IPS-18c (cell line): Measurements from ENCODE around the gene ZNF740.
"Not testable (repeated sequence)": the region's sequence is repeated elsewhere in the genome, so short reads cannot be mapped to it uniquely, and the experiment has no call there.

Source experiments
- H3K4me3 ChIP-seq: 2 replicates; pipeline ENCODE4 v1.7.0; 2013; ENCODE audit warnings: low read depth, mild to moderate bottlenecking, low read length, moderate library complexity; ENCODE audit not compliant: insufficient read depth
- H3K9me3 ChIP-seq: one replicate; pipeline ENCODE4 v1.6.1; 2013; ENCODE audit warnings: mild to moderate bottlenecking, low read length, moderate library complexity; ENCODE audit not compliant: control insufficient read depth, insufficient read depth

Gene ZNF740

GRCh38 chr12:53180220-53180930 lies at the start of gene ZNF740, which contains the start of gene CSAD:
TSS of gene ZNF740 (plus strand) at chr12:53180722. CDS start at chr12:53181984, 1,262 bp downstream.
TSS of gene CSAD (minus strand) at chr12:53180925. CDS start at chr12:53173470, 7,455 bp downstream.
- Histone ChIP-seq H3K9me3 (peaks cover 2% of the 10 kb centered on the region), H3K4me3 (peak within 1 kb of the TSS; percentile 88)

- no peak overlapping the region for H3K4me3 ChIP-seq
- H3K9me3 ChIP-seq = no peaks in the 10 kb centered on the region
These were observed 48.7 kb upstream of the ZNF740 start for GRCh38 chr12:53131844-53132243.

GRCh38 chr12:53133722-53134121 lies 46.8 kb upstream of the ZNF740 start:
- Histone ChIP-seq H3K9me3 (peaks cover 2% of the 10 kb centered on the region), H3K4me3 (no peak overlapping the region)

GRCh38 chr12:53143355-53143754 lies 37.2 kb upstream of the ZNF740 start:
- H3K4me3 ChIP-seq = no peak overlapping the region
- peaks cover 4% of the 10 kb centered on the region for H3K9me3 ChIP-seq

- H3K4me3 ChIP-seq = no peak overlapping the region
- H3K9me3 ChIP-seq = no peaks in the 10 kb centered on the region
These were observed 34.9 kb upstream of the ZNF740 start for GRCh38 chr12:53145383-53146260.

GRCh38 chr12:53147181-53147580 lies 33.3 kb upstream of the ZNF740 start:
- H3K4me3 ChIP-seq = no peak overlapping the region
- no peaks in the 10 kb centered on the region for H3K9me3 ChIP-seq

GRCh38 chr12:53147653-53148052 lies 32.9 kb upstream of the ZNF740 start:
- H3K9me3 ChIP-seq = no peaks in the 10 kb centered on the region
- no peak overlapping the region for H3K4me3 ChIP-seq

GRCh38 chr12:53151039-53151438 lies 29.5 kb upstream of the ZNF740 start:
- Histone ChIP-seq H3K4me3 (no peak overlapping the region), H3K9me3 (no peaks in the 10 kb centered on the region)

GRCh38 chr12:53152390-53152789 lies 28.1 kb upstream of the ZNF740 start:
- no peaks in the 10 kb centered on the region for H3K9me3 ChIP-seq
- no peak overlapping the region for H3K4me3 ChIP-seq

GRCh38 chr12:53159195-53159839 lies 21.2 kb upstream of the ZNF740 start:
- H3K9me3 ChIP-seq = no peaks in the 10 kb centered on the region
- peak overlapping the region; percentile 32; the same call in 1 of the 2 replicates for H3K4me3 ChIP-seq

GRCh38 chr12:53160000-53160399 lies 20.5 kb upstream of the ZNF740 start:
- Histone ChIP-seq H3K4me3 (no peak overlapping the region), H3K9me3 (peaks cover 1% of the 10 kb centered on the region)

GRCh38 chr12:53160673-53161072 lies 19.8 kb upstream of the ZNF740 start:
- Histone ChIP-seq H3K9me3 (peaks cover 2% of the 10 kb centered on the region), H3K4me3 (no peak overlapping the region)

- Histone ChIP-seq H3K9me3 (peaks cover 2% of the 10 kb centered on the region), H3K4me3 (no peak overlapping the region)
These were observed 19.2 kb upstream of the ZNF740 start for GRCh38 chr12:53161119-53161911.

- not testable (repeated sequence) for H3K9me3 ChIP-seq
These were observed 17.5 kb upstream of the ZNF740 start for GRCh38 chr12:53163008-53163407.

GRCh38 chr12:53166837-53167236 lies 13.7 kb upstream of the ZNF740 start:
- Histone ChIP-seq H3K4me3 (no peak overlapping the region), H3K9me3 (peaks cover 2% of the 10 kb centered on the region)

More at GRCh38 chr12:53163008-53163407, 17.5 kb upstream of the ZNF740 start:
- H3K4me3 ChIP-seq = not testable (repeated sequence)

GRCh38 chr12:53169644-53170043 lies 10.9 kb upstream of the ZNF740 start:
- Histone ChIP-seq H3K9me3 (peaks cover 2% of the 10 kb centered on the region), H3K4me3 (no peak overlapping the region)

- no peak overlapping the region for H3K4me3 ChIP-seq
- H3K9me3 ChIP-seq = no peaks in the 10 kb centered on the region
These were observed 10.3 kb upstream of the ZNF740 start for GRCh38 chr12:53170215-53170614.
